Stimulated activated naive CD8-positive, alpha-beta T cell treated with anti-CD3 and anti-CD28 coated beads, Interleukin-15, amount 100 ng/mL, for 72 hours (primary cell): ENCODE results near the gene ACVRL1.

Experiments
- ATAC-seq: fragments of 150-1000 bp; cut with Tn5 transposase; 2 replicates; pipeline ENCODE4 v1.10.0; 2021; ENCODE audit warnings: mild to moderate bottlenecking, moderate library complexity
- DNase-seq, 2 donors: peaks; one replicate each; pipeline ENCODE4 v3.0.0; 2021 to 2022
- H3K27ac Mint-ChIP-seq, 2 donors: one replicate each; pipeline ENCODE4 v1.8.0; 2022; ENCODE audit warnings: mild to moderate bottlenecking in 2 of 2, mixed read lengths in 2 of 2, moderate library complexity in 2 of 2
- H3K27me3 Mint-ChIP-seq: one replicate; pipeline ENCODE4 v1.8.0; 2022; ENCODE audit warnings: mixed read lengths
- H3K4me1 Mint-ChIP-seq: one replicate; pipeline ENCODE4 v1.8.0; 2022; ENCODE audit warnings: mild to moderate bottlenecking, mixed read lengths
- H3K4me3 Mint-ChIP-seq, 2 donors: one replicate each; pipeline ENCODE4 v1.8.0; 2022; ENCODE audit warnings: mild to moderate bottlenecking in 2 of 2, mixed read lengths in 2 of 2, moderate library complexity in 1 of 2
- H3K9me3 Mint-ChIP-seq, 2 donors: one replicate each; pipeline ENCODE4 v1.8.0; 2022; ENCODE audit warnings: mixed read lengths in 2 of 2

The ACVRL1 gene

DNA sequence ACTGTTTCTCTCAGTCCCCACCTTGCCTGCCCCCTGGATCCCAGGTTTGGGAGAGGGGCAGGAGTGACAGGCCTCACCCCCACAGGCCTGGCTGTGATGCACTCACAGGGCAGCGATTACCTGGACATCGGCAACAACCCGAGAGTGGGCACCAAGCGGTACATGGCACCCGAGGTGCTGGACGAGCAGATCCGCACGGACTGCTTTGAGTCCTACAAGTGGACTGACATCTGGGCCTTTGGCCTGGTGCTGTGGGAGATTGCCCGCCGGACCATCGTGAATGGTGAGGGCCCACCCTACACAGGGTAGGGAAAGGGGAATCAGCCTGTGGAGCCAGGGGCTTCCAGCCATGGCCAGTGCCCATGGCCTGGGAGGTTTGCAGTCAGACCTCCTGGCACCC, 8.6 kb downstream of the ACVRL1 start:
- DNase-seq (no peak), ATAC-seq (no peak)
- no peaks in the 10 kb centered on the region for H3K9me3 Mint-ChIP-seq
- no peaks in the 10 kb centered on the region for H3K4me1 Mint-ChIP-seq
- H3K27me3 Mint-ChIP-seq, result peaks cover 29% of the 10 kb centered on the region
- no peak overlapping the region for H3K27ac Mint-ChIP-seq
- H3K4me3 Mint-ChIP-seq, result no peak overlapping the region

DNA sequence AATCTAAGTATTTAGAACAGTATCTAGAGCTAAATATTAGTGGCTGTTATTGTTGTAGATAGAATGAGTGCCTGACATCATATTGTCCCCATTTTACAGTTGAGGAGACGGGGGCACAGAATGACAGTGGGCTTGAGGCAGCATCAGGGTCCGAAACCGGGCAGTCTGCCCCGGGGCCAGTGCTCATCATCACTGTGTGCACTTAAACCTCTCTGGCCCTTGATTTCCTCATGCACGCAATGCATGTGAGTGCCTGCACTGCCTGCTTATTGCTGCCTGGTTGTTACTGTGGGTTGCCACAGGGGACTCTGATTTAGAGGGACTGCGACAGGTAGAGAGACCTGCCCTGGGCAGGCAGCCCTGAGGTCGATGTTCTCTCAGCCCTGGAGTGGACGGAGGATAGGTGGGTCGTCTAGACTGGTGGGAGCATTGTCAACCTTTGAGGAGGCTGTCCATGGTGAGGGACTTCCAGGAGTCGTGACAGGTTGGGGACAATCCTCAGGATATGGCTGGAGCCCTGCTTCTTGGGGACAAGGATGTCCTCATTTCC, 9.8 kb downstream of the ACVRL1 start:
- Mint-ChIP-seq H3K4me1 (no peaks in the 10 kb centered on the region), H3K9me3 (no peaks in the 10 kb centered on the region), H3K27ac (peak overlapping the region in 1 of 2 donors; percentile 54), H3K27me3 (peaks cover 17% of the 10 kb centered on the region), H3K4me3 (no peak overlapping the region)
- no peak for DNase-seq
- no peak for ATAC-seq

DNA sequence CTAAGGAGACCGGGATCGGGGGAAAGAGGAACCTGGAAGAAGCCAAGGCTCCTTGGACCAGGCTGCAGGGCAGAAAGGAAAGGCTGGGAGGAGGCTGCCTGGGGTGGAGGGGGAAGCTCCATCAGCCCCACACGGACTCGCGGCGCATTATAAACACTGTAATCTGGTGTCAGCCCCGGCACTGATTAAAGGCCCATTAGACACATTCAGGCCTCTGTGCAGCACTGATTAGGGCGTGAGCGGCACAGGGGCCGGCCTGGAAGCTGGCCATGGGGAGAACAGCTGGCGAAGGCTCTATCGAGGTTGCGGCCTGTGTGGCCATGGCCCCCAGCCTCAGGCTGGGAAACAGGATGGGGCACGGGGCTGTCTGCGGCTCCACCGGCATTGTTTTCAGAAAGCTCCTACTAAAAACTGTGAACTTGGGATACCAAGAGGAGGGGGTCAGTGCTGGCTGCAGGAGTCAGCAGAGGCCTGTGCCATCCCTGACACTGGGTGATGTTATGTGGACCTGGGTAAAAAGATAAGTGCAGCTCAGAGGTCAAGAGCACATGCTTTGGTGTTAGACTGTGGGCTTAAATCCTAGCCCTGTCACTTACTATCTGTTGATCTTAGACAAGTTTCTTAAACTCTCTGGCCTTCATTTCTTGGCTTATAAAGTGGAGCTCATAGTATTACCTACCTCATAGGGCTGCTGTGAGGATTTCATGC, 10.6 kb downstream of the ACVRL1 start:
- no peaks in the 10 kb centered on the region for H3K9me3 Mint-ChIP-seq
- DNase-seq (no peak), ATAC-seq (no peak)
- H3K4me3 Mint-ChIP-seq, result no peak overlapping the region
- peaks cover 9% of the 10 kb centered on the region for H3K27me3 Mint-ChIP-seq
- H3K4me1 Mint-ChIP-seq, result peaks cover 8% of the 10 kb centered on the region
- H3K27ac Mint-ChIP-seq, result no peak overlapping the region

DNA sequence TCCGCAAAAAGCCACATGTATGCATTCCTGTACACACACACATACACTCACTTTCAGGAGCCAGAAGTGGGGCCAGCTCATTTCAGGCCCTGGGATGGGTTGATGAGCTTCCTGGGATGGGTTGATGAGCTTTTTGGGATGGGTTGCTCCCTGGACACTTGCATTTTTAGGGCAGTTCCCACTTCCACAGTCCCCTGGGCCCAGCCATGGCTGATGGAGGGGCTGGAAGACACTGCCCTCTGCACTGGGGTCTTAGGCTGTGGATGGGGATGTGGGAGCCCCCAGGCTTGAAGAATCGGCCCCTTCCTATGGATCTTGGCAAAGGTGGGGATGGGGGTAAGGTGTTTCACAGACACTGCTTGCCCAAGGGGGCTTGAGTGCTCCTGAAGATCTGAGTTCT, 12.7 kb downstream of the ACVRL1 start:
- Mint-ChIP-seq H3K4me3 (no peak overlapping the region), H3K4me1 (peaks cover 28% of the 10 kb centered on the region), H3K27ac (no peak overlapping the region), H3K27me3 (peaks cover 17% of the 10 kb centered on the region), H3K9me3 (no peaks in the 10 kb centered on the region)
- no peak for DNase-seq
- ATAC-seq, result no peak

DNA sequence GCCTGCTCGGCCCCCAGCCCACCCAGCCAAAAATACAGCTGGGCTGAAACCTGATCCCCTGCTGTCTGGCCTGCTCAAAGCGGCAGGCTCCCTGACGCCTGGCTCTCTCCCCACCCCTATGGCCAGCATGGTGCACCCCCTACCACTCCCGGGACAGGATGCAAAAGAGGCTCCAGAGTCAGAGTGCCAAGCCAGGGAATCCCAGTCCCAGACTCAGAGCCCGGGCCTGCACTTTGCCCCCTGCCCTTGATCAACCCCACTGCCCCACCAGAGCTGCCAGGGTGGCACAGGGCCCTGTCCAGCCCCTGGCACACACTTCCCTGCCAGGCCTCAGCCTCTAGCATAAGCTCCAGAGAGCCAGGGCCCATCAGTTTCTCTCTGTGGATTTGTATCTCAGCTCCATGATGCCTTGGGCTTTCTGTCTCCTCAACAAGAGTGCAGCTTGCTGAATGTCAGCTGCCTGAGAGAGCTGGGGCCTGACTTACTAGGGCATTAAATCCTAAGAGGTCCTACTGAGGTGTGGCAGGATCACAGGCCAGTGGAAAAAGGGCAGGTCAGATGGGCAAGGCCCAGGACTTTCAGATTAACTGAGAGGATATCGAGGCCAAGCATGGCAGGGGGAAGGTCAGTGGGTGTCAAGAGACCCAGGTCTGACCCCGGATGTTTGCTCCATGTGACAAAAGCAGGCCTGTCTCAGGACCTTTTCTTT, 13.9 kb downstream of the ACVRL1 start:
- Mint-ChIP-seq H3K4me3 (no peak overlapping the region), H3K9me3 (no peaks in the 10 kb centered on the region), H3K4me1 (peaks cover 37% of the 10 kb centered on the region), H3K27ac (no peak overlapping the region), H3K27me3 (peaks cover 25% of the 10 kb centered on the region)
- no peak for ATAC-seq
- DNase-seq, result no peak

DNA sequence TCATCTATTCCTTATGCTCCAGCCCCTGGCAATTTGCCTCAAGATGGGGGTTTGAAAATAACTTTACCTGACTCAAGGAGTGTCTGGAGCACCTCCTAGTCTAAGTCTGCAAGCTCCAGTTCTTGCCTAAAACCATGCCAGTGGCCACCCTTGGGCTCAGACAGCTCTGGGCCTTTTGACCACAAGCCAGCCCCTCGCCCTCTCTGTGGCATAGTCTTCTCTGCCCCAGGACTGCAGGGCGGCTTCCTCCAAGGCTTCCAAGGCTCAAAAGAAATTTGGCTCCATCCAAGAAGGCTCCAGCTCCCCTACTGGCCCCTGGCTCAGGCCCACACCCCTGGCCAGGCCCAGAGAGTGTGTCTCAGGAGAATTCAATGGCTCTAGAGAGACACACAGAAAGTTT, 14.8 kb downstream of the ACVRL1 start:
- no peak for ATAC-seq
- no peak for DNase-seq
- peaks cover 40% of the 10 kb centered on the region for H3K4me1 Mint-ChIP-seq
- peak overlapping the region; percentile 27 to 81 for H3K27ac Mint-ChIP-seq
- H3K27me3 Mint-ChIP-seq, result peaks cover 25% of the 10 kb centered on the region
- no peak overlapping the region for H3K4me3 Mint-ChIP-seq
- H3K9me3 Mint-ChIP-seq, result no peaks in the 10 kb centered on the region

DNA sequence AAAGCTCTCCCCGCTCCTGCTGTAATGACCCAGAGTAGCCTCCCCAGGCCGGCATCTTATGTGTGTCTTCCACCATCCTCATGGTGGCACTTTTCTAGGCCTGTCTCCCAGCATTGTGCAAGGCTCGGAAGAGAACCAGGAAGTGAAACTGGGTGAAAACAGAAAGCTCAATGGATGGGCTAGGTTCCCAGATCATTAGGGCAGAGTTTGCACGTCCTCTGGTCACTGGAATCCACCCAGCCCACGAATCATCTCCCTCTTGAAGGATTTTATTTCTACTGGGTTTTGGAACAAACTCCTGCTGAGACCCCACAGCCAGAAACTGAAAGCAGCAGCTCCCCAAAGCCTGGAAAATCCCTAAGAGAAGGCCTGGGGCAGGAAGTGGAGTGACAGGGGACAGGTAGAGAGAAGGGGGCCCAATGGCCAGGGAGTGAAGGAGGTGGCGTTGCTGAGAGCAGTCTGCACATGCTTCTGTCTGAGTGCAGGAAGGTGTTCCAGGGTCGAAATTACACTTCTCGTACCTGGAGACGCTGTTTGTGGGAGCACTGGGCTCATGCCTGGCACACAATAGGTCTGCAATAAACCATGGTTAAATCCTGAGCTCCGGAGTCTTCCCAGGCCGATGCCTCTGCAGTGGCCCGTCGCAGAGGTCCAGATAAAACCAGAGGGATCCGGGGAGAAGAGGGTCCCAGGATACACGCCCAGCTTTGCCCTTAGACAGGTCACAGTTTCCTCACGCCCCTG, 15.6 kb downstream of the ACVRL1 start:
- Mint-ChIP-seq H3K4me1 (peaks cover 40% of the 10 kb centered on the region), H3K9me3 (no peaks in the 10 kb centered on the region), H3K27me3 (peaks cover 25% of the 10 kb centered on the region), H3K4me3 (peak overlapping the region in 1 of 2 donors; percentile 51), H3K27ac (no peak overlapping the region)
- no peak for ATAC-seq
- no peak for DNase-seq

DNA sequence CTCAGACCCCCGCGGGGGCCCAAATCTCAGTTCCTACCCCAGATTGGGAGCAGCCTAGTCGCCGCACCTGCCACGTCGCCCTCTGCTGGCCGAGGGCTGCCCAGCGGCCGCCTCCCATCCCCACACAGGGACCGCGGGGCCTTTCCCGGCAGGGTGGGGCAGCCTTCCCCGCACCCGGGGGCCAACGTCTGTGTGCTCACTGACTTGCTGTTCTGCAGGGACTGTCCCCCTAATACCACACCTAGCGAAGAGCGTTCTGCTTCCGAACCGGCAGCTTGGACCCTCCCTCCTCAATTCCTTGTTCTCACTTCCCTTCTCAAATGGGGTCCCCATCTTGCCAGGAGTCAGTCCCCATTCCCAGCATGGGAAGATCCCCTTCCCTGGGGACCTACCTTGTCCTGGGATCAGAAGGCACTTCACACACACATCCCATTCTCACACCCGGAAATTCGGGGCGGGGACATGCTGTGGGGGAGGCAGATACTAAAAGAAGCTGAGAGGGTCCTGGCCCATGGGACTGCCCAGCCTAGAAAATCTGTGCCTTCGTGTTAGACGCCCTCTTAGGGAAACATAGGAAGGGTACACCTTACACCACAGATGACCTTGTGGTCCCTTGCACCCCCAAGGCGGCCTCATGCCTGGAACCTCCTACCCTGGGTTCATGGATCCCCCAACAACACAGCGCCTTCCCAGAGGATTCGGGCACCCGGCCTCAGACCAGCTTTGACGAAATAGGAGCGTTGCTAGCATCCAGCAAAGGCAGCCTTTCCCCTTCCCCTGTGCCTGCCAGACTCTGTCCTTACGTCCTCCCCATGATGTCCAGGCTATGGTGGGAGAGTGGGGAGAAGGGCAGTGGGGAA, 16.4 kb downstream of the ACVRL1 start:
- peak overlapping the region; percentile 28 to 51 for H3K4me3 Mint-ChIP-seq
- peak; percentile 60 to 70 for DNase-seq

DNA sequence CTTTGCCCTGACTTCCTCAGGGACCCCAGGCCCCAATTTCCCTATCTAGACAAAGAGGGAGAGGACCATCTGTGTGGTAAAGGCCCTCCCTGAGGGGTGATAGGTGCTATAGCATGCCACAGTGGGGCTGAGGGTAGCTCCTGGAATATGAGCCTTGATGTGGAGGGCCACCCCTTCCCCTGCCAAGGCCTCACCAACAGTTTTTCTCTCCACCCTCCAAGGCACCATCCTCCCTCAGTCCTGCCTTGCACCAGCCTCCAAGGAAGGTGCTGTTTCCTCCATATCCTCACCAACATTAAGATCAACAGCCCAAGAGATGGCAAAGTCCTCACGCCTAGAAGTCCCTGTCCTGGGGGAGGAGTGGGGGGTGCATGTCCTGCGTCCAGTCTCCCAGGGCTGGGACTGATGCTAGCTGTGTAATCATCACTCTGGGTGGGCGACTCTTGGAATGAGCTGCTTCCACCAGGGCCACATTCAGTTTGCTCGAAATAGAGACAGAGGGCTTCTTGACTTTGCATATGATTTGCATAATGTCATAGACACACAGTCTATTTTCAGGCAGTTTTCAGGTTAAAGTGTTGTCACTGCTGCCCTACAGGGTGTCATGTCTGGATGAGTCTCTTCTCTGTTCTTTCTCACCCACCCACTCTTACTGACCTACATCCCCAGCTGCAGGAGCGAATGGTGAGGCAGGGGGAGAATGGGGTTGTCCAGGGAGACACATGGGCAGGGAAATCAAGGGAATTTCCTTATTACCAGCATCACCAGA, 17.4 kb downstream of the ACVRL1 start:
- ATAC-seq (no peak), DNase-seq (no peak)
- peaks cover 25% of the 10 kb centered on the region for H3K27me3 Mint-ChIP-seq
- peaks cover 40% of the 10 kb centered on the region for H3K4me1 Mint-ChIP-seq
- no peak overlapping the region for H3K4me3 Mint-ChIP-seq
- H3K27ac Mint-ChIP-seq, result no peak overlapping the region
- no peaks in the 10 kb centered on the region for H3K9me3 Mint-ChIP-seq

More for the DNA sequence above, 16.4 kb downstream of the ACVRL1 start:
- Mint-ChIP-seq H3K27ac (no peak overlapping the region), H3K9me3 (no peaks in the 10 kb centered on the region), H3K4me1 (peaks cover 40% of the 10 kb centered on the region), H3K27me3 (peaks cover 25% of the 10 kb centered on the region)
- ATAC-seq, result peak; percentile 89

DNA sequence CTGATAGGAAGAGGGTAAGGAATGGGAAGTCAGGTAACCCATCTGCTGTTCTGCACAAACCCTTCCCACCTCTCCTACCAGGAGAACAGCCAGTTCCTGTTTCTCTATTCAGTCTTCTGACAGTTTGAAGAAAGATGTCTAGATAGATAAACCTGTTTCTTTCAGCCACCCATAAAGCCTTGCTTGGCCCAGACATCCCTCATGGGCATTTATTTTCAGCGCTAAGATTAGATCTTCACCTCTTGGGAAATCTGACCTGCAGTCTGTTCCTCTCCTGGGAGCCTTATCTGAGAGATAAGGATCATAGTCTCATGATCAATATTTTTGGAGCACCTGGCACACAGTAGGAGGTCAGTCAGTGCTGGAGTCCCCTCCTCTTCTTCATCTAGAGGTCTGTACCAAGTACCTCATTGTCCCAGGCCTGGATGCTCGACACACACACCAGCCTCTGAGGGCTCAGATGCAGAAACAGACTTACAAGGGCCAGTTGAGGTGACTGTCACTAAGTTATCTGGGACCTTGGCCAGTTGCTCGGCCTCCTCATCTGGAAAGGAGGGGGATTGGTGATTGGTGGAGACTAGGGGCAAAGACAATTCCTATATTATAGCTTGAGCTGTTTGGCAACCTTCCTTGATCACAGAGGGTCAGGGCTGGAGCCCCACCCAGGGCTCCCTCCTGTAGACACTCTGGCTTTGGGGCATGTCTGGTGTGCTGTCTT, 18.2 kb downstream of the ACVRL1 start:
- no peaks in the 10 kb centered on the region for H3K9me3 Mint-ChIP-seq
- DNase-seq (no peak), ATAC-seq (no peak)
- H3K4me1 Mint-ChIP-seq, result peaks cover 40% of the 10 kb centered on the region
- no peak overlapping the region for H3K4me3 Mint-ChIP-seq
- H3K27ac Mint-ChIP-seq, result no peak overlapping the region
- H3K27me3 Mint-ChIP-seq, result peaks cover 25% of the 10 kb centered on the region

DNA sequence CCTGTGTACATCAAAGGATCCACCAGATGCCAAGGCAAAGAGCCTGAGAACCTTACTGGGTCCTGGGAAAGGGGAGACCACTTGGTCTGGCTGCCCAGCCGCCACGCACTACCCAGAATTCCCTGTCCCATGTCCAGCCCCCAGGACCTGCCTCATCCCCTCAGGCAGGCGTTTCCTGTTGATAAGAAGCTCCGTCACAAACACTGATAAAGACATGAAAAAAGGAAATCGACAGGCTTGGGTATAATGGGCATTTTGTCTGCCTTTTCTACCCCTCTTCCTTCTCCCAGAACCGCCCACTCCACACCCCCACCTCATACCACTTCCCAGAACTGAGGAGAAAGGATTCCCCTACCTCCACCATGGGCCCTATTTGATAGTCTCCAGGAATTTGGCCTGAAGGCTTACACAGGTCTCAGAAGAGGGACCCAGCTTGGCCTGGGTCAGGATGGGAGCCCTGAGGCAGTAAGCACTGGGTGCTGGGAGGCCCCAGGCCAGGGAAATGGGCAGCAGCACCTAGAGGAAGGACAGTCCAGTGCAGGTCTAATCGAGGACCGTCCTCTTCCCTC, 18.8 kb downstream of the ACVRL1 start:
- H3K4me3 Mint-ChIP-seq, result no peak overlapping the region
- ATAC-seq (no peak), DNase-seq (no peak)
- peaks cover 40% of the 10 kb centered on the region for H3K4me1 Mint-ChIP-seq
- H3K27ac Mint-ChIP-seq, result no peak overlapping the region
- H3K9me3 Mint-ChIP-seq, result no peaks in the 10 kb centered on the region
- peaks cover 25% of the 10 kb centered on the region for H3K27me3 Mint-ChIP-seq

DNA sequence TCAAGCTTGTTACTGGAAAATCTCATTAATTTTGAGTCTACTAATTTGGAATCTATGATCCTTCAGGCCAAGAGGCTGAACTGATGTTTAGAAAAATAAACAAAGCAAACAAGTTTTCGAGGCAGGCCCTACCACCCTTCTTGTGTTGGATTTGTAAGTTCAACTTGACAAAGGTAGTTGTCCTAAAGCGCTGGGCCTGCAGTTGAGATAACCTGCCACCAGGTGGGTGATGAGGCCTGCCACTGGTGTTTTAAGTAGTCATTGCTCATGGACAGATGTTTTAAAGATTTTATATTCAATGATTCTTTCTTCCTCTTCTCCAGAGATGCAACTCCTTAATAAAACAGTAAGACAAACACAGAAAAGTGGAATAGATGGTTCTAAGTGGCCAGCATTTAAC, 19.4 kb downstream of the ACVRL1 start:
- DNase-seq, result peak; percentile 40 to 56
- no peak overlapping the region for H3K4me3 Mint-ChIP-seq
- H3K4me1 Mint-ChIP-seq, result peaks cover 40% of the 10 kb centered on the region
- peaks cover 25% of the 10 kb centered on the region for H3K27me3 Mint-ChIP-seq
- no peak overlapping the region for H3K27ac Mint-ChIP-seq
- ATAC-seq, result peak; percentile 55
- H3K9me3 Mint-ChIP-seq, result no peaks in the 10 kb centered on the region

DNA sequence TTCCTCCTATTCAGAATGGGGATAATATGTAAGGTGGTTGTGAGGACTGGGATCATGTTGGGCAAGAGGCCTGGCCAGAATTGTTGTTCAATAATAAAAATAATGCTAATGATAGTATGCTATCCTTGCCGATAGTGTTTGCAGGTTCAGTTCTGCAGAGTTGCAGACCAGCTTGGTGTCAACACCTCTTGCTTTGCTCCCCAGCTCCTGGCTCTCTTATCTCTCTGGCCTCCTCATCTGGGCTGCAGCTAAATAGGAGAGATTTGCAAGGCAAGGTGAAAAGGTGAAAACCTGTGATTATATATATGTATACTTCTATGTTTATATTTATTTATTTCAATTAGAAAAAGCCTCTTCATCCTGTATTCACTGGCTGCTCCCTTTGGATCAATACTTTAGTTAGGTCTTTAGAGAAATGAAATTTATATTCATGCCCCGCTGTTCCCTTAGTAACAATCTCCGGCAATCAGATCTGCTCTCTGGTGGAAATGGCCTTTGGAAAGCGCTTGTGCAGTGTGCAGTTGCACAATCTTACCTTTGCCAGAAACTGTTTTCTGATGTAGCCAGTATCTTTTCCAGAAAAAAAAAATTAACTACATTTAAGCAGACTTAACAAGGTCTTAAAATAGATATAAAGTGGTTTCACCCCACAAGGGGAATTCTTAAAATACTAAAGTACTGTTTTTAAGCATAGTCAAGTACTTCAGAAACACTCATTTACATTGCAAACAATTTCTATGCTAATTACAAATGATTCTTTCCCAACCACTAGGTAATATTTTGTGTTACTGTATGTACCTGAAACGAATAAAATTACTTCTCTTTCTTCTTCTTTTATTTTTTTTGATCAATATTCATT, 25.1 kb downstream of the ACVRL1 start:
- no peak for ATAC-seq
- Mint-ChIP-seq H3K27me3 (peaks cover 9% of the 10 kb centered on the region), H3K9me3 (no peaks in the 10 kb centered on the region), H3K4me1 (no peaks in the 10 kb centered on the region), H3K27ac (no peak overlapping the region), H3K4me3 (no peak overlapping the region)
- DNase-seq, result no peak
